Fibroblast of the conjunctiva (primary cell): ENCODE measurements around the gene MMS19.
"Not testable (repeated sequence)": the region's sequence is repeated elsewhere in the genome, so short reads cannot be mapped to it uniquely, and the experiment has no call there.

ENCODE experiments used
- DNase-seq: peaks from one replicate; pipeline ENCODE4 v3.0.0-alpha.2; 2010; ENCODE audit warnings: low read depth

The MMS19 gene

GRCh38 chr10:97528876-97529275 lies 30.7 kb upstream of the MMS19 start:
- DNase-seq, result not testable (repeated sequence)

- DNase-seq, result no peak
These were observed 27.5 kb upstream of the MMS19 start for GRCh38 chr10:97525683-97526110.

GRCh38 chr10:97525086-97525485 lies 26.9 kb upstream of the MMS19 start:
- DNase-seq, result no peak

GRCh38 chr10:97522937-97523336 lies 24.7 kb upstream of the MMS19 start:
- DNase-seq, result no peak

- no peak for DNase-seq
These were observed 23.8 kb upstream of the MMS19 start for GRCh38 chr10:97522071-97522470.

- no peak for DNase-seq
These were observed 22.9 kb upstream of the MMS19 start for GRCh38 chr10:97520978-97521761.

- no peak for DNase-seq
These were observed 22.3 kb upstream of the MMS19 start for GRCh38 chr10:97520520-97520919.

- DNase-seq, result no peak
These were observed 21.1 kb upstream of the MMS19 start for GRCh38 chr10:97519342-97519741.

GRCh38 chr10:97518301-97519043 lies 20.2 kb upstream of the MMS19 start:
- no peak for DNase-seq

- DNase-seq, result no peak
These were observed 19.6 kb upstream of the MMS19 start for GRCh38 chr10:97517778-97518300.

- DNase-seq, result no peak
These were observed 19.0 kb upstream of the MMS19 start for GRCh38 chr10:97517096-97517750.

- no peak for DNase-seq
These were observed 17.2 kb upstream of the MMS19 start for GRCh38 chr10:97515271-97515978.

GRCh38 chr10:97514344-97514743 lies 16.1 kb upstream of the MMS19 start:
- DNase-seq, result no peak

- no peak for DNase-seq
These were observed 14.8 kb upstream of the MMS19 start for GRCh38 chr10:97512993-97513392.

- DNase-seq, result no peak
These were observed 13.7 kb upstream of the MMS19 start for GRCh38 chr10:97511711-97512440.

GRCh38 chr10:97510686-97511085 lies 12.5 kb upstream of the MMS19 start:
- DNase-seq, result no peak

GRCh38 chr10:97509120-97509680 lies 11.0 kb upstream of the MMS19 start:
- DNase-seq, result no peak

GRCh38 chr10:97508342-97508741 lies 10.1 kb upstream of the MMS19 start:
- no peak for DNase-seq

- no peak for DNase-seq
These were observed 8.2 kb upstream of the MMS19 start for GRCh38 chr10:97506199-97506991.

GRCh38 chr10:97505152-97505551 lies 6.9 kb upstream of the MMS19 start:
- no peak for DNase-seq
